Fibroblast of skin of left biceps (primary cell): ENCODE measurements around the gene RAB6A.
A peak's percentile ranks its signal among the peaks of the same experiment; 100 is the strongest.
"Not testable (repeated sequence)": the region's sequence is repeated elsewhere in the genome, so short reads cannot be mapped to it uniquely, and the experiment has no call there.

ENCODE experiments used
- DNase-seq, 2 experiments: peaks; one replicate each; pipeline ENCODE4 v3.0.0-alpha.2; 2013; ENCODE audit warnings: low read depth in 2 of 2

RAB6A gene

GRCh38 chr11:73726825-73727224 lies 34.0 kb downstream of the RAB6A start:
- DNase-seq: no peak

- no peak for DNase-seq
Measured at GRCh38 chr11:73717136-73717535, 43.7 kb downstream of the RAB6A start.

- no peak for DNase-seq
Measured at GRCh38 chr11:73716153-73717056, 44.5 kb downstream of the RAB6A start.

GRCh38 chr11:73715541-73715940 lies 45.3 kb downstream of the RAB6A start:
- DNase-seq: no peak

GRCh38 chr11:73710964-73711363 lies 49.9 kb downstream of the RAB6A start:
- no peak for DNase-seq

- no peak for DNase-seq
Measured at GRCh38 chr11:73705053-73705452, 55.8 kb downstream of the RAB6A start.

- no peak for DNase-seq
Measured at GRCh38 chr11:73693899-73694525, 66.9 kb downstream of the RAB6A start.

- DNase-seq: no peak
Measured at GRCh38 chr11:73680687-73681086, 80.2 kb downstream of the RAB6A start.

GRCh38 chr11:73676552-73676951 lies 84.3 kb downstream of the RAB6A start:
- DNase-seq: not testable (repeated sequence)

GRCh38 chr11:73671701-73672100 lies 89.2 kb downstream of the RAB6A start:
- no peak for DNase-seq

- no peak for DNase-seq
Measured at GRCh38 chr11:73670808-73671207, 90.1 kb downstream of the RAB6A start.

- no peak for DNase-seq
Measured at GRCh38 chr11:73667891-73668290, 93.0 kb downstream of the RAB6A start.

GRCh38 chr11:73664877-73665276 lies 96.0 kb downstream of the RAB6A start:
- DNase-seq: no peak

- DNase-seq: no peak
Measured at GRCh38 chr11:73663604-73664495, 97.0 kb downstream of the RAB6A start.

GRCh38 chr11:73662445-73663157 lies 98.3 kb downstream of the RAB6A start:
- DNase-seq: no peak

GRCh38 chr11:73661035-73661628 lies 99.7 kb downstream of the RAB6A start:
- DNase-seq: peak; percentile 52 to 55

- DNase-seq: no peak
Measured at GRCh38 chr11:73660497-73661034, 100.3 kb downstream of the RAB6A start.

- no peak for DNase-seq
Measured at GRCh38 chr11:73659961-73660360, 100.9 kb downstream of the RAB6A start.

GRCh38 chr11:73656985-73657384 lies 103.9 kb downstream of the RAB6A start:
- no peak for DNase-seq

- DNase-seq: no peak
Measured at GRCh38 chr11:73655686-73656085, 105.2 kb downstream of the RAB6A start.
